HUDEP-2 (cell line): ENCODE data around the gene RAB20.
"Not testable (repeated sequence)": the region's sequence is repeated elsewhere in the genome, so short reads cannot be mapped to it uniquely, and the experiment has no call there.

ENCODE experiments used
- DNase-seq, 76 experiments: peaks; one replicate each; lab custom pipeline; 2025; ENCODE audit not compliant: unreplicated experiment in 76 of 76; lab: John Stamatoyannopoulos, UW

RAB20 gene

DNA sequence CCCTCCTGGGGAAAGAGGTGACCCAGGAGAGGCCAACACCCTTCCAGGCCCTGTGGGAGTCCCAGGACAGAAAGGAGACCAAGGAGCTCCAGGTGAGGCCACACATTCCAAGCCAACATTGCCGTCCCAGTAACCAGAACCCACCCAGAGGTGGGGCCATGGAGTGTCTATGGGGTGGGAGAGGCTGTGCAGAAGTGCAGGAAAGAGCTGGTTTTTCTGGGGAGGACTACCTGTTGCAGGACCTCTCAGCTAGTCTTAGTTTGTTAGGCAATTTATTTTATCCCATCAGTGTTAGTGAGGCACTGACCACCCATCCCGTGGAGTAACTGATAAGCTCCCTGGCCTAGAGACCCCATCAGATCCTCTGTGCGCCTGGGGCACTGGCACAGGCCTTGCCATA is 66.1 kb downstream of the RAB20 start:
- no peak for DNase-seq

DNA sequence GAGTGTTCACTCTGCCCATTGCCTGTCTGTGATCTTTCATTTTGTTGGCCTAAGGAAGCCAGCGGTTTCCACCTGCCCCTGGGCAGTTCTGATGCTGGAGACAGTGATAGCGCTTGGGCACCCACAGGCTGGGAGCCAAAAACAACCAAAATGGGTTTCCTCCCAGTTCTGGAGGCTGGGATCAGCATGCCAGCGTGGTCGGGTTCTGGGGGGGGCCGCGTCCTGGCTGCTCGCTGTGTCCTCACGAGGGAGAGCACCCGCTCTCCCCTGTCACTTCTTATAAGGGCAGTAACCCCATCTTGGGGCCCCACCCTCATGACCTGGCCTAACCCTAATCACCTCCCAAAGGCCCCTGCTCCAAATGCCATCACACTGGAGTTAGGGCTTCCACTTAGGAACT is 67.9 kb downstream of the RAB20 start:
- no peak for DNase-seq

GRCh38 chr13:110492679-110493593 is 68.6 kb downstream of the RAB20 start:
- no peak for DNase-seq

DNA sequence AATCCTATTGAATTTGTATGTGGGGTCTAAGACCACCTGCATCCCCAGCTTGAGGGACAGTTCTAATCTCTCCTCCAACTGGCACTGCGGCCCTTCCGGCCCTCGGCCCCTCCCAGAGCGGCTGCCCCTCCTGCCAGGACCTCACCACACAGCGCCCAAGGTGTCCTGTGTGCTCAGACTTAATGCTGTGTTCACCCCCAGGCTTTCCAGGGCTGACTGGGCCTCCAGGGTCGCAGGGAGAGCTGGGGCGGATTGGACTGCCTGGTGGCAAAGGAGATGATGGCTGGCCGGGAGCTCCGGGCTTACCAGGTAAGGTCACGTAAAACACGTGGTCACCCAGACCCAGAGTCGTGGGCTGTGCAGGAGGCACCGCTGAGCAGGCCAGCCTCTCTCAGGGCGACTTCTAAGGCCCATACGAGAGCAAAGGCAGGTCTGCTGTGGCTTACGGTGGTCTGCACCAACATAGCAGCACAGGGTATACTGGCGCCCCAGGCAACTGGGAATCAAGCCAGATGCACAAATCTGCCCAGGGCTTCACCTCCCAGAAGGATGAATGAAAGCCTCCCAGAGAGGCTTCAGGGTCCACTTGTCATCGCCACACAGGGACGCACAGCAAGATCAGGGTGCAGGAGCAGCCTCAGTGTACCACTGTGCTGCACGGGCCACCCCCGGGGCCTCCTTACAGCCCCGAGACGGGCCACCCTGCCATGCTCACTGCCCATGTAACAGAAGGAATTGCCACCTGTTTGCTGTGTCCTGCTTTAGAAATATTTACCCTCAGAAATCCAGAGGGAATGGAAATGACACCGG is 69.4 kb downstream of the RAB20 start:
- no peak for DNase-seq

- DNase-seq = no peak
Measured at GRCh38 chr13:110490009-110490770, 71.3 kb downstream of the RAB20 start.

DNA sequence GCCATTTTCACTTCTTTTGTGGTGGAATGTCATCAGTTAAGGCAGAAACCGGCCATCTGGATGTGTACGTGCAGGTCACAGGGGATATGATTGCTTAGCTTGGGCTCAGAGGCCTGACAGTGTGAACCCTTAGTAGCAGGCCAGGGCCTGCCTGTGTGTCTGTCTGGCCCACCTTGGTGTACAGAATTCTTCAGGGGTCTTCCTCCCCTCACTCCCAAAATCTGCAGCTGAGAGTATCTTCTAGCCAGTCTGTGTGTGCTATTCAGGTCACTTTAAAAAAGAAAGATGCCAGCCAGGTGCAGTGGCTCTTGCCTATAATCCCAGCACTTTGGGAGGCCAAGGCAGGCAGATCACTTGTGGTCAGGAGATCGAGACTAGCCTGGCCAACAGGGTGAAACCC is 74.6 kb downstream of the RAB20 start:
- not testable (repeated sequence) for DNase-seq

- DNase-seq = no peak
Measured at GRCh38 chr13:110486061-110486715, 75.3 kb downstream of the RAB20 start.

- DNase-seq = no peak
Measured at GRCh38 chr13:110485604-110486003, 75.9 kb downstream of the RAB20 start.

GRCh38 chr13:110484290-110485048 is 77.1 kb downstream of the RAB20 start:
- no peak for DNase-seq

DNA sequence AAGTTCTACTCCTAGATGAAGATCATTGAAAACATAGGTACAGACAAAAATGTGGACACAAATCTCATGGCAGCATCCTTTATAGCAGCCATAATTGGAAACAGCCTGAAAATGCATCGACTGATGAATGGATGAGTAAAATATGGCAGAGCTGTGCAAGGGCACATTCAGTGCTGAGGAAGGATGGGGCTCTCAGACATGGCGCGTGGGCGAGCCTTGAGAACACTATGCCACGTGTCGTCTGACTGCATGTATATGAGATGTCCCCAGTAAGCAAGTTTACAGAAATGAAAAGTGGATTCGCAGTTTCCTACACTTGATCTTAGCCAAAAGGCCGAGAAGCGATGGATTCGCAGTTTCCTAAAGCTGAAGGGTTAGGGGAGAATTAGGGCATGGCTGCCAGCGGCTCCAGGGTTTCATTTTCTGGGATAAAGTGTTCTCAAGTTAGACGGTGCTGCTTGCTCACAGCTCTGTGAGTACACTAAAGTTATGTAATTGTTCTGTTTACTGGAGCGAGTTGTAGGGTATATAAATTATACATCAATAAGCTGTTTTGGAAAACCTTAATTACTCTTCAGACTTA is 78.0 kb downstream of the RAB20 start:
- no peak for DNase-seq

DNA sequence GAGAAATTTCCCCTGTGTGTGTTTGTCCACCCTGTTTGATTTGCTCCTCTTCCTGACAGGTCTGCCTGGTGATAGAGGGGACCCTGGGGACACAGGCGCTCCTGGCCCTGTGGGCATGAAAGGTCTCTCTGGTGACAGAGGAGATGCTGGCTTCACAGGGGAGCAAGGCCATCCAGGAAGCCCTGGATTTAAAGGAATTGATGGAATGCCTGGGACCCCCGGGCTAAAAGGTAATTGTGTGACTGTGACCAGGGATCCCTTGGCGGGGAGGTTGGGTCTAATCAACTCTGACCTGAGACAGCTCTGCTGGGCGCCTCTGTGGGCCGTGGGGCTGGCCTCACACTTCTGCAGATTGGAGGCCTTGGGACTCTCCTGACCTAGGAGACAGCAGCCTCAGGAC is 81.4 kb downstream of the RAB20 start:
- DNase-seq = no peak

DNA sequence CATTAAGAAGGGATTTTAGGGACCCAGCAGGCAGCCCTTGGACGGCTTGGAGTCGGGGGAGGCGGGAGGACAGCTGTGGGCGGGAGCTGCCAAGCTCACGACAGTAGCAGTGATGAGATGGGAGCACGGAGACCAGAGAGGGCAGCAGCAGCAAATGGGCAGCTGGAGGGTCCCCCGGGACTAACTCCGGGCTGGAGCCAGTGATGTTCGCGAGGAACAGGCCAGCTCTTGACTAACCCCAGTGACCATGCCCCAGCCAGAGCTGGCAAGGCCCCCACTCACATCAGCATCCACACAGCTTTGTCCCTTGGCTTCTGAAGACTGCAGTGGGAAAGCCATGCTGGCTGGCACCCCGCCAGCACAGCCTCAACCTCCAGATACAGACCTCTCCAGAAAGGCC is 81.9 kb downstream of the RAB20 start:
- no peak for DNase-seq

DNA sequence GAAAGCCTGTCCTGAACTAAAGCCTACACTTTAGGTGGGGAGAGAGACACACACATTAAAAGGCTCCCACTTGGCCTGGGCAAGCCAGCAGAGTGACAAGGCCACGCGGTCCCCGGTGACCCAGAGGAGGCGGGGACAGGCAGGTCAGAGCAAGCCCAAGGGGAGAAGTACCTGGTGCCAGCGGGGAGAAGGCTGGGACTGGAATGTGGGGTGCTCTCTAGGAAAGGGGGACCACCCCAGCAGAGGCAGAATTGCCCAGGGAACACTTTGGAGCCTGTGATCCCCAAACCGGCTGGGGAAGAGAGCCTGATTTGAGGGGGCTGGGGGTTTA is 82.3 kb downstream of the RAB20 start:
- DNase-seq = no peak

DNA sequence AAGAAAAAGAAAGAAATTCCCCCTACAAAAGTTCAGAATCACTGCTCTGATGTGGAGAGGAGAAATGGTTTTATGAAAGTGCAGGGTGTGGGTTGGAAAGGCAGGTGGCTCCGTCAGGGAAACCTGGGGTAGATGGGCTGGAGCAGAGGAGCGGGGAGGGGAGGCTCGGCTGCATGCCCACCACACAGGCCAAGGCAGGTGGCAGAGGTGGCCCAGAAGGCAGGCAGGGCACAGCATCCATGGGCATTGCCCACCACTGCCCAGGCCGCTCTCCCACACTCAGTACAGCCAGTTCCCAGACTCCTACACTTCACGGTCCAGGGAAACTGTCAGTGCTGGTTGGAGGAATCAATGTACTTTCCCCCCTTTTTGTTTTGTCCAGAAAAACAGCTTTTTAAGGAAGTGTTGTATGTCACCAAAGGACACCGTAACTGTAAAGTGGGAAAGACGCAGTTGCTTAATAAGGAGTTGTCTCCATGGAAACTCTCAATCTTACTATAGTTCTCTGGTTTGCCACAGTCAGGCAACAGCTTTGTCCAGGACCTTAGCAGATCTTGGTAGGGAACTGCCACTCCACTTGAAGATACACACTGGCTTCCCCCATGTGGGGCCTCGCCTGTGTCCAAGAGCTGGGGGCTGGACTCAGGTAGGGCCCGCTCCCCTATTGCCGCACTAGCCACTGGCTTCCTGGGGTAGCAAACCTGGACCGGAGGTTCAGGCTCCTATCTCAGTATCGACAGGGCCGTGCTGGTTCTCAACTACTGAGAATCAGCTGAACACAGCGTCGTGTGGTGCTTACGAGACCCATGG is 82.9 kb downstream of the RAB20 start:
- no peak for DNase-seq

DNA sequence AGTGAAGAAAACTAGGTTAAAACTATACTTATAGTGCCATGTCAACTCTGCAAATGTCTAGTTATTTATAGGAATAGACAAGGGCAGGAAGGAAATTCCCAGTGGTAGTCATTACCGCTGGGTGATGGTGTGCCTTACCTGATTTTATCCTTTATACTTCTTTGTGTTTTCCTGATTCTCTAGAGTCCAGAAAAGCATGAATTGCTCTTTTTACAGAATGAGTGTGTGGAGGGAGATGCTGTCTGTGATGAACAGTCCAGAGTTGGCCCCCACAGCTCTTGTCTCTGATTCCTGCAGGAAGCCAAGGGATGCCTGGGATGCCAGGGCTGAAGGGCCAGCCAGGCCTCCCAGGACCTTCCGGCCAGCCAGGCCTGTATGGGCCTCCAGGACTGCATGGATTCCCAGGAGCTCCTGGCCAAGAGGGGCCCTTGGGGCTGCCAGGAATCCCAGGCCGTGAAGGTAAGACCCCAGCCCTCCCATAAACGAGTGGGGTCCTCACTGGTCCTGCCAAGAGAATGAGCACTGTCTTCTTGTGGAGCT is 83.7 kb downstream of the RAB20 start:
- no peak for DNase-seq

GRCh38 chr13:110476220-110476617 is 85.3 kb downstream of the RAB20 start:
- no peak for DNase-seq

GRCh38 chr13:110475550-110476219 is 85.8 kb downstream of the RAB20 start:
- no peak for DNase-seq

GRCh38 chr13:110475117-110475516 is 86.4 kb downstream of the RAB20 start:
- no peak for DNase-seq
